ENCODE data around the gene BCL2L12. TPM values are rescaled to one million over a fixed set of nuclear protein-coding genes. Genes with fewer than 3 reads are reported as not detected.

Gene BCL2L12
- total and polyA plus RNA-seq, 2 of the 13 experiments (the other 11 are each of a cell fraction or from before 2014, with no cell fraction given): 26.8 to 40.8 TPM

DNA sequence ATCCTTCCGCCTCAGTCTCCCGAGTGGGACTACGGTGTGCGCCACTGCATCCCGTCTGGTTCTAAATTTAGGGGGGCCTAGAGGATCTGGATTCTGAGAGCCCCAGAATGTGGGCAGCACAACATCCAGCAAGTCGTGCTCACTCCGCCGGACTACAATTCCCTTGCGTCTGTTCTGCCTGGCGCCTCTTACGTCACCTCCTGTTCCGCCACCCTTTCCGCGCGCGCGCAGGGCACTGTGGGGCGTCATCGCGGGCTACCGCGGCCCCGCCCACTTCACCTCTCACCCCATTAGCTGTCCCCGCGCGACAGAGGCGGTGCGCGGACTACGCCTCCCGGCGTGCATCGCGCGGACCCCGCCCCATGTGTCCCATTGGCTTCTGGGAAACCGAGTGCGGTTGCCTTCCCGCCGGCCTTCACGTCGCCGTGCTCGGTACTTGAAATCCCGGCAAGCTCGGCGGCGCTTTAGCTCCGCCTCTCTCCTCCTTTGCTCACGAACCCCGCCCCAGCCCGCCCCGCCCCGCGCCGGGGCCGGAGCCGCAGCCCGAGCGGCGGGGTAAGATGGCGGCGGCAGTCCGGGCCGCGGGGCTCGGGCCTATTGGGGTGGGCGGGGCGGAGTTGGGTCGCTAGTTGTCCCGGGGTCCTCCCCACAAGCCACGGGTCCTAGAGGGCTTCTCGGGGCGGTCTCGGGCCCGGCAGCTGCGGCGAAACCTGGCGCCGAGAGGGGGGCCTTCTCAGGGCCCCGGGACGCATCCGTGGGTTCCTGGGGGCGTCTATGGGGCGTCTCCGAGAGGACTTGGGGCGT, 23.8 kb upstream of the BCL2L12 start, which contains the start of gene SCAF1 (continued):
- TF ChIP-seq, protein P1, sequence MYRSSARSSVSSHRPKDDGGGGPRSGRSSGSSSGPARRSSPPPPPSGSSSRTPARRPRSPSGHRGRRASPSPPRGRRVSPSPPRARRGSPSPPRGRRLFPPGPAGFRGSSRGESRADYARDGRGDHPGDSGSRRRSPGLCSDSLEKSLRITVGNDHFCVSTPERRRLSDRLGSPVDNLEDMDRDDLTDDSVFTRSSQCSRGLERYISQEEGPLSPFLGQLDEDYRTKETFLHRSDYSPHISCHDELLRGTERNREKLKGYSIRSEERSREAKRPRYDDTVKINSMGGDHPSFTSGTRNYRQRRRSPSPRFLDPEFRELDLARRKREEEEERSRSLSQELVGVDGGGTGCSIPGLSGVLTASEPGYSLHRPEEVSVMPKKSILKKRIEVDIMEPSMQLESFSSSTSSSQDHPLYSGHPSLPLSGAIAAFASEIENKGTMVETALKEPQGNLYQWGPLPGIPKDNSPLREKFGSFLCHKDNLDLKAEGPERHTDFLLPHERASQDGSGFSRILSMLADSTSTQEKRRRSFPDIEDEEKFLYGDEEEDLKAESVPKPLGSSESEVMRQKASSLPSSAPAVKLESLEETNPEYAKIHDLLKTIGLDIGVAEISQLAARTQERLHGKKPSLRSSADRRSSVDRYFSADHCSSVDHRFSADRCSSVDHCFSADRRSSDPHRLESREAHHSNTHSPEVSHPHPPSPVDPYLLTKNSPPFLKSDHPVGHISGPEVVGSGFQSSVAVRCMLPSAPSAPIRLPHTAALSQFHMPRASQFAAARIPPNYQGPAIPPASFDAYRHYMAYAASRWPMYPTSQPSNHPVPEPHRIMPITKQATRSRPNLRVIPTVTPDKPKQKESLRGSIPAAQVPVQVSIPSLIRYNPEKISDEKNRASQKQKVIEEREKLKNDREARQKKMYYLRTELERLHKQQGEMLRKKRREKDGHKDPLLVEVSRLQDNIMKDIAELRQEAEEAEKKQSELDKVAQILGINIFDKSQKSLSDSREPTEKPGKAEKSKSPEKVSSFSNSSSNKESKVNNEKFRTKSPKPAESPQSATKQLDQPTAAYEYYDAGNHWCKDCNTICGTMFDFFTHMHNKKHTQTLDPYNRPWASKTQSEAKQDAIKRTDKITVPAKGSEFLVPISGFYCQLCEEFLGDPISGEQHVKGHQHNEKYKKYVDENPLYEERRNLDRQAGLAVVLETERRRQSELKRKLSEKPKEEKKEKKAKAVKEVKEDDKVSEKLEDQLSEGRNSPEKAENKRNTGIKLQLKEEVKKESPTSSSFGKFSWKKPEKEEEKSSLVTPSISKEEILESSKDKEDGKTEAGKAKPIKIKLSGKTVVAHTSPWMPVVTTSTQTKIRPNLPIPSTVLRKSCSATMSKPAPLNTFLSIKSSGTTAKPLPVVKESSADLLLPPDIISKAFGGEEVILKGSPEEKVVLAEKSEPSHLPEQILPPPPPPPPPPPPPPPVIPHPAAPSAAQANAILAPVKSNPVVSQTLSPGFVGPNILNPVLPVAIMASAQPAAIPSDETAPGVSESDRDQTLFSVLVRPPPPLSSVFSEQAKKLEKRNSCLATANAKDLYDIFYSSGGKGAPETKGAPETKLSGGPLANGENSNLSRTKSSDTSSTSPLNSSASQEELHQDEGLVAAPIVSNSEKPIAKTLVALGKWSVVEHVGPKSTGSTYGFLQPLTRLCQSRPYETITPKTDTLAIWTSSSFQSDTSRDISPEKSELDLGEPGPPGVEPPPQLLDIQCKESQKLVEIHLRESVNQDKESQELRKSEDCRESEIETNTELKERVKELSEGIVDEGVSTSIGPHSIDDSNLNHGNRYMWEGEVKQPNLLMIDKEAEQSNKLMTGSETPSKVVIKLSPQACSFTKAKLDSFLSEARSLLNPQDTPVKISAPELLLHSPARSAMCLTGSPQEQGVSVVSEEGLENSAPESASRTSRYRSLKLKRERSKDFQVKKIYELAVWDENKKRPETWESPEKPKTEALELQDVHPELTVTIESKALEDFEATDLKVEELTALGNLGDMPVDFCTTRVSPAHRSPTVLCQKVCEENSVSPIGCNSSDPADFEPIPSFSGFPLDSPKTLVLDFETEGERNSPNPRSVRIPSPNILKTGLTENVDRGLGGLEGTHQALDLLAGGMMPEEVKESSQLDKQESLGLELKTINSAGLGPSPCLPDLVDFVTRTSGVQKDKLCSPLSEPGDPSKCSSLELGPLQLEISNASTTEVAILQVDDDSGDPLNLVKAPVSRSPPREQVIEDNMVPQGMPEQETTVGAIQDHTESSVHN (CRISPR knock-in tag; IDR thresholded peaks at IDR 0.05): peak; percentile 42; the same call in 1 of the 2 replicates
- TF ChIP-seq ATF7 (IDR thresholded peaks at IDR 0.05) (peak; percentile 88), ATF7 (CRISPR knock-in tag; IDR thresholded peaks at IDR 0.05) (peak; percentile 30; the same call in 1 of the 2 replicates), ZNF510 (CRISPR knock-in tag; IDR thresholded peaks at IDR 0.05; ENCODE audit: low read depth) (no peak), NONO (IDR thresholded peaks at IDR 0.05) (no peak), NONO (CRISPR knock-in tag; conservative IDR thresholded peaks at IDR 0.05) (peak; percentile 92), SMYD3 (CRISPR knock-in tag; IDR thresholded peaks at IDR 0.05) (no peak), ZBTB1 (CRISPR knock-in tag; IDR thresholded peaks at IDR 0.05; ENCODE audit: borderline replicate concordance) (no peak)
- TF ChIP-seq, protein P2, sequence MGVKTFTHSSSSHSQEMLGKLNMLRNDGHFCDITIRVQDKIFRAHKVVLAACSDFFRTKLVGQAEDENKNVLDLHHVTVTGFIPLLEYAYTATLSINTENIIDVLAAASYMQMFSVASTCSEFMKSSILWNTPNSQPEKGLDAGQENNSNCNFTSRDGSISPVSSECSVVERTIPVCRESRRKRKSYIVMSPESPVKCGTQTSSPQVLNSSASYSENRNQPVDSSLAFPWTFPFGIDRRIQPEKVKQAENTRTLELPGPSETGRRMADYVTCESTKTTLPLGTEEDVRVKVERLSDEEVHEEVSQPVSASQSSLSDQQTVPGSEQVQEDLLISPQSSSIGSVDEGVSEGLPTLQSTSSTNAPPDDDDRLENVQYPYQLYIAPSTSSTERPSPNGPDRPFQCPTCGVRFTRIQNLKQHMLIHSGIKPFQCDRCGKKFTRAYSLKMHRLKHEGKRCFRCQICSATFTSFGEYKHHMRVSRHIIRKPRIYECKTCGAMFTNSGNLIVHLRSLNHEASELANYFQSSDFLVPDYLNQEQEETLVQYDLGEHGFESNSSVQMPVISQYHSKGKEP (CRISPR knock-in tag; IDR thresholded peaks at IDR 0.05): no peak
- TF ChIP-seq, protein P3, sequence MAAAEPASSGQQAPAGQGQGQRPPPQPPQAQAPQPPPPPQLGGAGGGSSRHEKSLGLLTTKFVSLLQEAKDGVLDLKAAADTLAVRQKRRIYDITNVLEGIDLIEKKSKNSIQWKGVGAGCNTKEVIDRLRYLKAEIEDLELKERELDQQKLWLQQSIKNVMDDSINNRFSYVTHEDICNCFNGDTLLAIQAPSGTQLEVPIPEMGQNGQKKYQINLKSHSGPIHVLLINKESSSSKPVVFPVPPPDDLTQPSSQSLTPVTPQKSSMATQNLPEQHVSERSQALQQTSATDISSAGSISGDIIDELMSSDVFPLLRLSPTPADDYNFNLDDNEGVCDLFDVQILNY (CRISPR knock-in tag; conservative IDR thresholded peaks at IDR 0.05): no peak

Measured in HepG2 (cell line).